ENCODE data around the gene FOXA3.

- no peak for TF ChIP-seq CTCF (IDR thresholded peaks at IDR 0.05; ENCODE audit: poor library complexity)
- TF ChIP-seq EZH2 (IDR thresholded peaks at IDR 0.05; ENCODE audit: borderline replicate concordance) = no peak
- no peak for TF ChIP-seq EZH2phosphoT487 (IDR thresholded peaks at IDR 0.05; ENCODE audit: low read depth, severe bottlenecking, unreplicated experiment)
Observed at GRCh38 chr19:45874620-45874966, 10.5 kb downstream of the FOXA3 start.
